GM21619 (cell line): ENCODE measurements around the gene ANKRD13D.
A peak's percentile ranks its signal among the peaks of the same experiment; 100 is the strongest.

Experiments
- ATAC-seq: cut with Tn5 transposase; IDR thresholded peaks from one replicate; pipeline ENCODE4 v1.9.1; 2021; ENCODE audit not compliant: unreplicated experiment

Gene ANKRD13D

DNA sequence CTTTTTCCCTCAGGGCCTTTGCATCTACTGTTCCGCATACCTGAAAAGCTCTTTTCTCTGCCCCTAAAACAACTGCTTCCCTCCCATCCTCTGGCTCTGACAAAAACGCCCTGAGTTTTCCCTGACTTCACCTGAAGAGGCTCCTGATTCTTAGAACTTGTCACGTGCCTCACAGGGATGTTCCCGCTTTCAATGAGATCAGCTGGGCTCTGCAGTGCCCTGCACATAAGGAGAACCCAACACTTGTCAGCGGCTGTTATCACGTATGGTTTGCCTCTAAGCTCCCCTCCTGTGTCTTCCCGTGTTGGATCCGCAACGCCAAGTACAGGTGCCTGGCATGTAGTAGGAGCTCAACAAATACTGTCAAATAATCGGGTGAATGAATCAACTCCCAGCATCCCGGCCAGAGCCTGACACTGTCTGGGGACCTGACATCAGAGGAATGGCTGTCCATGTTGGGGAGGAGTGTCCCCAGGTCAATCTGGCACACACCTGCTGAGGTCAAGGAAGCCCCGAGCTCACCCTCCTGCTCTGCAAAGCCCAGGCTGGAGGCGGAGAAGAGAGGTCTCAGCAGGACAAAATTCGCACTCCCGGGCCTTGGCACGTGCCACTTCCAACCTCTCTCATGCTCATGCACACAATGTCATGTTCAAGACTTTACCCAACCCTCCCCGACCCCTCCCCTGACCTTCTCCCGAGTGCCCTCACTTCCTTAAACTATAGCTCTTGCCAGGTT lies 27.0 kb upstream of the ANKRD13D start:
- no peak for ATAC-seq

DNA sequence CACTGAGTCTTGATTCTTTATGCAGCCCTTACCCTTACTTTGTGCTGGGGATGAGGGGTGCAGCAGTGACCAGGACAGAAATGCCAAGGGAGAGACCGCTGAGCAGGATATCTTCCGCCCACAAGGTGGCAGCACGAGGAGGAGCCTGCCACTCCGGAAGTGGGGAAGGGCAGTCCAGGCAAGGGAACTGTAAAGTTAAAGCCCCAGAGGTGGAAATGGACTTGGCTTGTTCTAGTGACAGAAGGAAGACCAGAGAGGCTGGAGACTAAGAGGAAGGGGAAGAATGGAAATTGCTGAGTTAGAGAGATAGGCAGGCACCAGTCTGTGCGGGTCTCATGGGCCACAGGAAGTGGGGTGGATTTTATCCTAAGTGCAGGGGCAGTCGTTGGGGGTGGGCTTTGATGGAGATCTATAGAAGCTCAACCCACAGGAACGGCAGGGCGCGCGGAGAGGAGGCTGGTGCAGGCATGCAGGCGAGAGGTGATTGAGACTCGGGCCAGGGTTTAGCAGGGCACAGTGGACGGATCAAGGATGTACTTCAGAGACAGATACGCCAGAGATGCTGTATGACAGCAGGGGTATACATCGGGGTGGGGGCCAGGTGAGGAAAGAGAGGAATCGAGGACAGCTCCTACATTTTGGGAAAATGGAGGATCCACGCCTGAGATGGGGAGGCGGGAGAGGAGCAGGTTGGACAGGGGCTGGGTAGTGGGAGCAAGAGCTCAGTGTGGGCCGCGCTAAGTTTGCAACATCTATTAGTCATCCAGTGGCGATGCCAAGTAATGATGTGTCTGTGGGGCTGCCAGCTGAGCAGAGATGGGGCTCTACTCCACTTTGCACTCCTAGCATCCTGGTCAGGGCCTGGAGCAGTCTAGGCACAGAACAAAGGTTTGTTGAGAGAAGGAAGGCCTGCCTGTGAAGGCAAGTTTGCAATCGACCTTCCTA lies 26.1 kb upstream of the ANKRD13D start:
- no peak for ATAC-seq

DNA sequence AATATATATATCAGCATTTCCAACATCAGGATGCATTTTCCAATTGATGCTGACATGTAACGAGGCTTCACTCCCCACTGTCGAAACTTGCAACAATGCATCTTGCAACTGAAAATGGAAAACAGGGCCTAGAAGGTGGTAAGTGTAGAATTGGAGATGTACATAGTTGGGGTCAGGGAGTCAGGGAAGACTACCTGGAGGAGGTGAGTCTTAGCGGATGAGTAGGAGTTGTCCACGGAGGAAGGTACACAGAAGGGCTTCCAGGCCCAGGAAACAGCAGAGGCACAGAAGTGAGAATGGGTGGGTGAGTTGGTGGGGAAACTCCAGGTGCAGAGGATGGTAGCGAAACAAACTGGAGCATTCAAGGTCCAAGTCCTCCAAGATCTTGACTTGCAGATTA lies 24.8 kb upstream of the ANKRD13D start:
- ATAC-seq, result no peak

DNA sequence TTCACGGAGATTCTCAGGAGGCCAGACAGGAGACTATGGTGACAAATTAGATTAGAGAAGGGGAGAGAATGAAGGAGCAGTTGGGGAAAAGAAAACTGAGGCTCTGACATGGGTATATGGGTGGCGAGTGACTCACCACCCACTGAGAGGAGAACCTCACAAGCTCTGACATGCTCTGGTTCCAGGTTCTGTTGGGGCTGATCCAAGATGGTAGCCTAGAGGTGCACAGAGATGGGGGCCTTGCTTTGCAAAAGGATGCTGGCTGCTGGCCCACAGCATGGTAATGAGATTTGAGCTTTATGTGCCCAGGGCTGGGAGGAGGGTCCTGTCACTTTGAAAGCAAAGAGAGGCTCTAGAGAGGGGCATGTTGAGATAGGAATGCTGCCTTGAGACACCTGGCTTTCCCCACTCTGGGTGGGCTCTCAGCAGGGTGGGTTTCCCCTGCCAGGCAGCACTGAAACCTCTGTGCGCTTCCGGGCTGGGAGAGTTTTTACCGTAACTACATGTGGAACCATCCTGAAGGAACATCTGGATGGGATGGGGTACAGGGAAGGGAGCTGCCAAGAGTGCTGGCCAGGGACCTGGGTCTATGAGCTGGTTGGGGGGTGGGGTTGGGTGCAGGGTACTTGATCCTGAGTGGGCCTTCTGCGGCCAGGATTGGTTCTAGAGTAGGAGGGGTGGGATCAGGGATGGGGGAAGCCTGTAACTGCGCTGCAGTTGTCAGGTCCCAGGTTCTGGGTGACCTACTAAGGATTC lies 24.0 kb upstream of the ANKRD13D start:
- ATAC-seq, result no peak

DNA sequence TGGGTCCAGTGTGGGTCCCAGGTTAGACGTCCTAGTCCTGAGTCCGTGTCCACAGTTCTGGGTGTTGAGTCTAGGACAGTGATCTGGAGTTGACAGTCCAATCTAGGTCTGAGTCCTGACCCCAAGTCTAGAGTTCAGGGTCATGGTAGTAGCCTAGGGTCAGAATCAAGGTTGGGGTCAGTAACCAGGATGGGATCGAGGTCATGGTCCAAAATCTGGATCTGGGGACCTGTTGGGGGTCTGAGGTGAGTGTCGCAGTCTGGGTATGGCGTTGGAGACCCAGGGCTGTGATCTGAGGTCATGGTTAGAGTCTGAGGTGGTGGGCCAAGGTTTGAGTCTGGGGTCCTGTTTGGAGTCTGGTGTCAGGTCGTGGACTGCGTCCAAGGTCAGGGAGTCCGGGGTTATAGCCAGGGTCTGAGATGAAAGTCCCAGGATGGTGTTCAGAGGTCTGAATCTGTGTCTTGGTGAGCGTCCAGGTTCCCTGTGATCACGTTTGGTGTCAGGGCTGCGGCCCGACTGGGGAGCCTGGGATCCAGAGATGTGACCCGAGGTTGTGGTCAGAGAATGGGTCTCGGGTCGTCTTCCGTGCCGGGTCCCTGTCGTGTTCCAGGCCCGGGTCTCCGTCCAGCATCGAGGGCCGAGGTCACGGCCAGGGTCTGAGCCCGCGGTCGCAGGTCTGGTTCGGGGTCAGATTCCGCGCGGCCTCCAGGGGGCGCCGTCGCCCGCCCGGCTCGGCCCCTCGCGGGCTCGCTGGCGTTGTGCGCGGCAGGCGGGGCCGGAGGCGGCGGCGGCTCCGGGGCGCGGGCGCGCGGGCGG lies 23.3 kb upstream of the ANKRD13D start:
- peak; percentile 31 for ATAC-seq

DNA sequence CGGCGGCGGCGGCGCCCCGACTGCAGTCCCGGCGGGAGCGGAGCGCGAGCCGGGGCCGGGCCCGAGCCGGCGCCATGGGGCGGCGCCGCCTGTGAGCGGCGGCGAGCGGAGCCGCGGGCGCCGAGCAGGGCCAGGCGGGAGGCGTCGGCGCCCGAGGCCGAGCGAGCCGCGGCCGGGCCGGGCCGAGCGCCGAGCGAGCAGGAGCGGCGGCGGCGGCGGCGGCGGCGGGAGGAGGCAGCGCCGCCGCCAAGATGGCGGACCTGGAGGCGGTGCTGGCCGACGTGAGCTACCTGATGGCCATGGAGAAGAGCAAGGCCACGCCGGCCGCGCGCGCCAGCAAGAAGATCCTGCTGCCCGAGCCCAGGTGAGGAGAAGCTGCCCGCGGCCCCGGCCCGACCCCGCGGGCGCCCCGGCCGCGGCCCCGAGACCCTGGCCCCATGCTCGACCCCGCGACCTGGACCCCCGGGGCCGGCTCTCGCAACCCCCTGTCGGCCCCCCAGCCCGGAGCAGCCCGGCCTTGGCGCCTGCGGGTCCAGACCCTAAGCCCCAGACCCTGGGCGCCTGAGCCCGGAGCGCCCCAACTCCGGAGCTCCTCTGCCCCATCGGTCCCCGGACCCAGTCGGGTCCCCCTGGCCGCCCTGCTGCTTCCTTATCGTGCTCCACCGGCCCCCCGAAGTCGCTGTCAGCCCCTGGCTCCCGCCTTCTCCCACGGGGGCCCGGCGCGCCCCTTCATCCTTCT lies 22.5 kb upstream of the ANKRD13D start, which contains the start of gene GRK2:
TSS of gene GRK2 (plus strand) at position 25 of the 739 bp plus-strand sequence. CDS start at position 252, 227 bp downstream.
- peak; percentile 11 for ATAC-seq

DNA sequence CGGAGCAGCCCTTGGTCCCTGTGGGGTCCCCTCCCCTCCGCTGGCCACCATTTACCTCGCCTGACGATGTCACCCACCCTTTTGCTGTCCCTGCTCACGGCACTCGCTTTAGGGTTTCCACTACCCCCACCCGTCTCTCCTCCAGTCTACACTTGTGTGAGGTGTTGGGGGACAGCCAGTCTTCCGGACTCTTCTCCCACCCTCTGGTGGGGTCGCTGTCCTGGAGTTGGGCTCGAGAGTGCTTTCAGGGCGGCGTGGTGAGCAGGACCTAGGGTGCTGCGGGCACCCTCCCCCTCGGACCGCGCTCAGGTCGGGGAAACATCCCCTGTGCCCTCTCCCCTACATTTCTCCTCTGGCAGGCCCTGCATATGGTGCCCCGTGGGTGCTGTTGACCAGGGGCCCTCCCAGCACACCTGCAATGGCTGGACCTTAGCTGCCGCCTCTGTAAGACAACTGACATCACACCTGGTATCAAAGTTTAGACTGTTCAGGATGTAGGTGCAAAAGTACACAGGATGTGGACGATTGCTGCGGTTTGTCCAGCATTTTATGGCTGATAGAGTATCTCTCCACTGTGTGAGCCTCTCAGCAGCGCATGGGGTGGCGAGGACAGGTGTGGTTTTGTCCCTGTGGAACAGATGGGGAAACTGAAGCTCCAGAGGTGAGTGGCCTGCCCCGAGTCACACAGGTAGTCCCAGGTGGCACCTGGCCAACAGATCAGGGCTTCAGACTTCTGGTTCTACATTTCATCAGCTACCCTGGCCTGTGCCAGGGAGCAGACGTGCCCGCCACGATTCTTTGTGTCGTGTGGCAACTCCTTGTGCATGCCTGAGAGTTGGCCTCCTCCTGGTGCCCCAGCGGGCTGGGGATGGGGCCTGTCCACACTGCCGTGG lies 21.7 kb upstream of the ANKRD13D start:
- no peak for ATAC-seq

DNA sequence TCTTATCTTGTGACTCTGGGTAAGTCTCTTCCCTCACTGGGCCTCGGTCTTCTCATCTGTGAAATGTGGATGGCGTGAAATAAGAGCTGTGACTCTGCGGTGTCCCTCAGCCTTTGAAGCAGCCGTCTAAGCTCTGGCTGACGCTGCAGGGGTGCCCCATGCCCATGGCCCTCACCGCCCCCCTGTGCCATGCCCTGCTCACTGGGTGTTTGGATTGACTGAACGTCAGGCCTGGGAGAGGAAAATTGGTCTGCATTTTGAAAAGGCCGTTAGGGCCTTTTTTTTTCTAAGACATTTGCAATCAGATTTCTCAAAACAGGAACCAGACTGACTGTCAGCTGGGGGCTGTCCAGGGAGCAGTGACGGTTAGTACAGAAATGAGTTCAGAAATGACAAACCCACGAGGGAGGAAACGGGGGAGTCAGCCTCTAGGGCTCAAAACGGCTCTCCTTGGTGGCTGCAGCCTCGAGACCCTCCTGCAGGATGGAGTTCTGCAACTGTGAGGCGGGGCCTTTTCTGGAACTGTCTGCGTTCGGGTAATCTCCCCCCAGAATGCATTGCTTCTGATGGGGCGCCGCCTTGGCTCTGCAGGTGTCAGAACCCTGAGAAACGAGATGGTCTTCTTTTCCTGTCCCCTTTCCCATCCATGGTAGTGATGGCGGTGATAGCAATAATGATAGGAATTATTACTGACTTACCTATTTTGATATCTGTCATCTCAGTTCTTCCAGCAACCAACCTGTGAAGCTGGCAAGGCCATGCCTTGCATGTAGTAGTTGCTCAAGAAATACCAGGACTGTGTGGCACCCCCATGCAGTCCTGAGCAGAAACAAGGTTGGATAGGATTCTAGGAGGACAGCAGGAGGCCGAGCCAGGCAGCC lies 20.8 kb upstream of the ANKRD13D start:
- ATAC-seq, result peak; percentile 37

DNA sequence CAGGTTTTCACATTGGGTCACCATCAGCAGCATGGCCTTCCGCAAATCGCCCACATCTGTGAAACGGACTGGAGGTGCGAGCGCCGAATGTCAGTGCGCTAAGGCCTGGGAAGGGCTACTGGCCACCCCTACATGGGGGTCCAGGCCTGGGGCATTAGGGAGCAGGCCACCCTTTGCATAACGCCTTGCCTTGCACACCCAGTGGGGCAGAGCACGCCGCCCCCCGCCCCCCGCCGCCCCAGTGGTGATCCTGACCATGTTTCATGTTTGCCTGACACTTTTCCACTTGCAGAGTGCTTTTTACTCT lies 20.2 kb upstream of the ANKRD13D start:
- ATAC-seq, result no peak

DNA sequence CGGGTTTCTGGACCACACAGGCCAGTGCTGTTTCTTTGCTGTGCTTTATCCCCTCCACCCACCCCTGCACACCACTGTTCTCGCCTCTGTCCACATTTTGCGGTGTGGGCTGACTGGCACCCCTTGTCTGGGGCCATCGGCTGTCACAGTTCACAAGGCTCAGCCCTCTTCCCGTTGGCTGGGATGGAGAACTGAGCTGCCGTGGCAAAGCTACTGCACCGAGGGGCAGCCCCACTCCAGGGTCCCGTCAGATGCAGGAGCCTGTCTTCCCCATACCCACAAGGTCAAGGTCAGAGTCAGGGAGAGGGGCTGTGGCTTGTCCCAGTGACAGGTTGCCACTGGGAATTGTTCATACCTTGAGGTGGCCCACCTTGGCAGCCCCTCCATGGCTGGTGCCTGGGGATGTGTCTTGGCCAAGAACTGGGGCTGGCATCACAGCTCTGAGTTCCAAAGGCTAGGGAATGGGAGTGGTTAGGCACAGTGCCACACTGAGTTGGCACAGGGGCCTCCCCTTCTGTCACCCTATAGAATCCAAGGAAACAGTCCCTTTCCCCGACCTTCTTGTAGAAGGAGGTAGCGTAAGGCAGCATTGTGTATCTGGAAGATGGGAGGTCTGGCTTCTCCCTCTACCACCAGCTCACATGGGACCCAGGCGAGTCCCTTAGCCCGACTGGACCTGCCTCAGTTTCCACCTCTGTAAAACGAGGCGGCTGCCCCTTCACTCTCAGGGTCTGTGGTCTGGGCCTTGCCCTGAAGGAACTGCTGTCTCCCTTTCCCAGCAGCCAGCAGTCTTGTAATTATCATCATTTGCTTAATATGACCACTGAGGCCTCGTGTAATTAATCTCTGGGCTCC lies 19.5 kb upstream of the ANKRD13D start:
- no peak for ATAC-seq

DNA sequence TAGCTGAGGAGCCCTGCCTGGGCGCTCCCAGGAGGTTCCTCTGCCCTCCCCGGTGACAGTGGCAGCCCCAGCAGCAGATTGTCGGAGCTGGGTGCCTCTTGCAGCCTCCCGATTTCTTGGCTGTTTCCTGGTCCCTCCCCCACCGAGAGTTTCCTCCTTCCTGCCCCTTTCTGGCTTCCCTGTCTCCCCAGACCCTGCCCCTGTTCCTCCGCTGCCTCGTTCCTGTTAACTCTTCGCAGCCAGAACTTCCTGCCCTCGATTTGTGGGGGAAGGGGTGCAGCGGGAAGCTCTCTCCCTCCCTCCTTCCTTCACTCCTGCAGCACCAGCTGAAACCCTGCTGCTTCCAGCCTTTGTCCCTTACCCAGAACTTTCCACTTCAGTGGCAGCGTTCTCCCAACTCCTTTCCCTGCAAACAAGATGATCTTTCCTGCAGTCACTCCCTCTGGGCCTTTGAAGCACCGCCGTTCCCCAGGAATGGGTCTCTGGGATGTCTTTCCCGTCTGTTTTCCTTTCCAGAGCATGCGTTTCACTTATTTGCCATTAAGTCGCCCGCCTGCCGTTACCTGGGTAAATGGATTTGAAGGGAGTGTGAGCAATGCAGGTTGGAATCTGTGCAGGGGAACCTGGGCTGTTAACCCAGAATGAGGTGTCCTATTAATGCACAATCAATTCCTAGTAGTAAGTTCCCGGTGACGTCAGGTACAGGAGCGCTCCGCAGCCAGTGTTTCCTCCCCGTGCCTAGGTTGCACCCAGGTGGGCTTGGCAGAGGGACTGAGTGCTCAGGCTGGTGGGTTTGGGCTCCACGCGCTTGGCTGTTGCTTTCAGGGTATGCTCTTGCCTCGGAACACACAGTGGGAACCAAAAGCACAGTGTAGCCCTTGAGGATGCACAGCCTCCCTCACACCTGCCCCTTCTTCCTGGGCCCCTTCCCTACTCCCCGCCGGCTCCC lies 18.6 kb upstream of the ANKRD13D start:
- ATAC-seq, result no peak

DNA sequence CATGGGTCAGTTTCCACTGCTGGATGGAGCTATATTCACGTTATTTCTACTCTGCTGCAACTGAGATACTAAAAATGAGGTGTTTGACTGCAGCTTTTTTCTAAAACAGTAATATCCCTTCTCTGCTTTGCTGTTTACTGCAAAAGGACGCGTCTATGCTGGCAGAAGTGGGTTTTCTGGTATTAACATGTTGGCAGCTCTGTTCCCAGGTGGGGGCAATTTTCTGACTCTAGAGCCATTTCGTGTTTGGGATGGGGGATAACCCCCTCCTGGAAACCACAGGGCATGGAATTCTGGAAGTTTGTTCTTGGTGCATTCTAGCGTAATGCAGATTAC lies 17.9 kb upstream of the ANKRD13D start:
- ATAC-seq, result no peak

DNA sequence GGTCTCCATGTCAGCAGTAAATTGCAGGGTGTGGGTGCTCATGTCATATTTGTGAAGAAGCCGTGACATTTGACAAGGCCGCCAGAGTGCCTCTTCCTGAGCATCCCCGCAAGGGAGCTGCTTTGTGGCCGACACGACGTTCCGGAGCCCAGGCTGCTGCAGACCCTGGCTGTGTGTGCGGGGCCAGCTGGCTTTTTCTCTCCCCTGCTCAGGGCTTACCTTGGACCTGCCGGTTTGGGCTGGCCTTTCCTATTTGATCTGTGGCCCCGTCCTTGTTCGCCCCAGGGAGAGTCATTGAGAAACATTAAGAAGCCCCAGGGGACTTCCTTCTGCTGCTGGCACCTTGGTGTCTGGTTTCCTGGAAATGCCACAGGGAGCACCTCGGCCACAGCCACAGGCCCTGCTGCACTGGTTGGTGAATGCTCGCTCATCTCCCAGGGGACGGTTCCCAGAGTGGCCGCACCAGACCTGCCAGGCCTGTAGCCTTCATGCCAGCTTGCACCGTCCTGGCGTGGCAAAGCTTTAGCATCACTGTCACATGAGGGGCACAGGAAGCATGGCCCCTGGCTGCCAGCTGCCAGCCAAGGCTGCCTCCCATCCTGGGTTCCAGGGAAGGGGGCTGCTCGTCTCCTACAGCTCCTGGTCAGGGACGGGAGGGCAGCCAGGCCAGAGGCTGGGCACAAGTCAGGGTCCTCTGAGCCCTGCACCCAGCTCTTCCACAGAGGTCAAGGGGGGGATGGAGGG lies 17.4 kb upstream of the ANKRD13D start:
- no peak for ATAC-seq

DNA sequence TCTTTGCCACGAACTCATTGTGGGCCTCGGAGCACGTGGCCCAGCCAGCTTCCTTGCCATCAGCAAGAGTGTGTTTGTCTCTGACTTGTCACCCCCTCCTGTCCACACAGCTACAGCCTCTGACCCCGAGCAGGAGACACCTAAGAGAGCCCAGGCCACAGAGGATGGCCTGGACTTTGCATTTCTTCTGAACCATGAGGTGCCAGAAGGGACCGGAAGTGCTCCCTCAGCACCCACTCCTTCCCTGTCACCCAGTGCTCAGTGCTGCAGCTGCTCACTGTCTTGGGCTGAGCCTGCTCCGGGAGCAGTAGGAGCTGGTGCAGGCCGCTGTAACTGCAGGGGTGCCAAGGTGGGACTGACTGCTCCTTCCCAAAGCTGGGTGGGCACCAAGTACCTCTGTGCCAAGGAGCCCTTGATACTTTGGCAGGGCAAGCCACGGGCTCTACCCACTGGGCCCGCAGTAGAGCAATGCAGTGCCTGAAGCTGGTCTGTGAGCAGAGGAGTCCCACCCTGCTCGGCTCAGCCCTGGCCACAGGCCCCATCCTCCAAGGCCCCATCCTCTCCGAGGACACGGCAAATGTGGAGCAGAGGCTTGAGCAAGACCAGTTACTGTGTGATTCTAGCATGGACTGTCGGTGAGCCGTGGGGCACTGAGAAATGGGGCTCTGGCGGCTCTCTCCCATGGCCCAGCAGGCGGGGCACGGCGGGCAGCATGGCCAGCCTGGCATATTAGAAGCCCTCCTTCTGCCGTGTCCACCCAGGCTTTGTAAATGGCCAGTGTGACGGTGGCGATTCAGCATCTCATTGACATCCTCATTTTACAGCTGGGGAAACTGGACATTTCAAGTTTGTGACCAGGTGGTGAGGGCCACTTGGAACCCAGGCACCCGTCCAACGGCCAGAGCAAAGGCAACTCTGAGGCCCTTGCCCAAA lies 16.5 kb upstream of the ANKRD13D start:
- ATAC-seq, result no peak
